IPS-15b (cell line): ENCODE measurements around the gene LRRTM4.
A peak's percentile ranks its signal among the peaks of the same experiment; 100 is the strongest.

Experiments
- H3K27me3 ChIP-seq: one replicate; pipeline ENCODE4 v1.6.1; 2013; ENCODE audit warnings: low read length; ENCODE audit not compliant: control insufficient read depth, insufficient read depth
- H3K36me3 ChIP-seq: one replicate; pipeline ENCODE4 v1.6.1; 2013; ENCODE audit warnings: low read length; ENCODE audit not compliant: control insufficient read depth, insufficient read depth
- H3K4me1 ChIP-seq: one replicate; pipeline ENCODE4 v1.6.1; 2013; ENCODE audit warnings: mild to moderate bottlenecking, low read length; ENCODE audit not compliant: control insufficient read depth, insufficient read depth
- H3K4me3 ChIP-seq: one replicate; pipeline ENCODE4 v1.5.1; 2013; ENCODE audit warnings: low read depth, low read length
- H3K9ac ChIP-seq: one replicate; pipeline ENCODE4 v1.6.1; 2013; ENCODE audit warnings: low read depth, mild to moderate bottlenecking, low read length
- H3K9me3 ChIP-seq: one replicate; pipeline ENCODE4 v1.6.1; 2013; ENCODE audit warnings: mild to moderate bottlenecking, low read length; ENCODE audit not compliant: control insufficient read depth, insufficient read depth

LRRTM4 gene

GRCh38 chr2:77521931-77522470, at the start of gene LRRTM4:
TSS of gene LRRTM4 (minus strand) at chr2:77522376.
- Histone ChIP-seq H3K4me3 (peak within 1 kb of the TSS; percentile 36), H3K27me3 (no peaks in the 10 kb centered on the region), H3K9ac (peak within 1 kb of the TSS; percentile 70), H3K4me1 (peaks cover 52% of the 10 kb centered on the region), H3K36me3 (no peaks in the 10 kb centered on the region), H3K9me3 (no peaks in the 10 kb centered on the region)

DNA sequence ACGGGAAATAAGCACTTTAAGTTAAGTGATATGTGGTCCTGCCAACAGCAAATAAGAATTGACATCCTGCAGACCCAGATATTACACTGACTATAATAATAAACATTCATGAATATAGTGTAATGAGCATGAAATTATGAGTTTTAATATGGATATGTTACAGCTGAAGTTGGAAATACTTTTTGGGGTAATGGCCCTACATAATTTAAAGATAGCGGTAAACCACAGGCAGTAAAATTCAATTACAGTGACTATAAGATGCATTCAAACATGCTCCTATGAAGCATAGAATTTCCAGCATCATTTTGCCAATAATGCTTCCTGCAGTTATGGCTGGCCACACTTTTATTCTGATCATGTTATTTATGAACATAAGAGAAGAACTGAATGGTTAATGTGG, 49.4 kb upstream of the LRRTM4 start:
- Histone ChIP-seq H3K27me3 (no peaks in the 10 kb centered on the region), H3K4me3 (no peak overlapping the region), H3K9ac (no peak overlapping the region), H3K9me3 (no peaks in the 10 kb centered on the region), H3K4me1 (peaks cover 2% of the 10 kb centered on the region), H3K36me3 (no peaks in the 10 kb centered on the region)

DNA sequence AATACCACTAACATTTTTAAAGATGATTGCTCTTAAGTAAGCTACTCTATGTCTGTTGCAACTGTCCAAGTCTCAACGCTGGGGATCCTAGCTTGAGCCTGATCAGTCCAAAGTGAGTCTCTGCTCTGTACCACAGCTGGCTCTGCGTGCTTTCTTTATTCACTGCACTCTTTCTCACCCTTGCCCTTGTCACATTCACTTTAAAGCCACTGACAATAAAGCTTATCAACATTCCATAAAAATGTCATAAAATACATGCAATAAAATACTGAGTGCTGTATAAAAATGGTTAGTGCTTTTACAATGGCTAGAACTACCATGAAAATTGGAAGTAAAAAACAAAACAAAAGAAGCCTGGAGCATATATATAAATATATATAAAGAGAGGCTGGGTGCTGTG, 45.5 kb upstream of the LRRTM4 start:
- Histone ChIP-seq H3K9me3 (no peaks in the 10 kb centered on the region), H3K36me3 (no peaks in the 10 kb centered on the region), H3K4me1 (peaks cover 2% of the 10 kb centered on the region), H3K4me3 (no peak overlapping the region), H3K9ac (peak overlapping the region; percentile 16), H3K27me3 (no peaks in the 10 kb centered on the region)

GRCh38 chr2:77566582-77566981, 44.4 kb upstream of the LRRTM4 start:
- Histone ChIP-seq H3K4me1 (peaks cover 2% of the 10 kb centered on the region), H3K9me3 (no peaks in the 10 kb centered on the region), H3K27me3 (no peaks in the 10 kb centered on the region), H3K9ac (no peak overlapping the region), H3K36me3 (no peaks in the 10 kb centered on the region), H3K4me3 (no peak overlapping the region)

DNA sequence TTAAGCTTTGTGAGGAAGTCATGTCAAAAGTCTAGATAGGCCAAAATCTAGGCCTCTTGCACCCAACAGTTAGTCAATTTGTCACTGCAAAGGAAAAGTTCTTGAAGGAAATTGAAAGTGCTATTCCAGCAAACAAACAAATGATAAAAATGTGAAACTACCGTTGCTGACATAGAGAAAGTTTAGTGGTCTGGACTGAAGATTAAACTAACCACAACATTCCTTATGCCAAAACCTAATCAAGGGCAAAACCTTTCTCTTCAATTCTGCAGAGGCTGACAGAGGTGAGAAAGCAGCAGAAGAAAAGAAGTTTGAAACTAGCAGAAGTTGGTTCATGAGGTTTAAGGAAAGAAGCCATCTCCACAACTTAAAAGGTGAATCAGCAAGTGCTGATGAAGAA, 44.0 kb upstream of the LRRTM4 start:
- no peaks in the 10 kb centered on the region for H3K27me3 ChIP-seq
- H3K9me3 ChIP-seq, result no peaks in the 10 kb centered on the region
- H3K36me3 ChIP-seq, result no peaks in the 10 kb centered on the region
- H3K9ac ChIP-seq, result no peak overlapping the region
- H3K4me3 ChIP-seq, result no peak overlapping the region
- peaks cover 2% of the 10 kb centered on the region for H3K4me1 ChIP-seq

GRCh38 chr2:77552956-77553355, 30.8 kb upstream of the LRRTM4 start:
- Histone ChIP-seq H3K9me3 (no peaks in the 10 kb centered on the region), H3K27me3 (no peaks in the 10 kb centered on the region), H3K4me1 (no peaks in the 10 kb centered on the region), H3K4me3 (no peak overlapping the region), H3K9ac (no peak overlapping the region), H3K36me3 (no peaks in the 10 kb centered on the region)

- no peaks in the 10 kb centered on the region for H3K4me1 ChIP-seq
- no peaks in the 10 kb centered on the region for H3K27me3 ChIP-seq
- H3K9ac ChIP-seq, result no peak overlapping the region
- no peak overlapping the region for H3K4me3 ChIP-seq
- H3K9me3 ChIP-seq, result no peaks in the 10 kb centered on the region
- no peaks in the 10 kb centered on the region for H3K36me3 ChIP-seq
Measured at GRCh38 chr2:77538031-77538430, 15.9 kb upstream of the LRRTM4 start.

GRCh38 chr2:77522888-77523287, 712 bp upstream of the LRRTM4 start:
- Histone ChIP-seq H3K4me3 (no peak overlapping the region), H3K27me3 (no peaks in the 10 kb centered on the region), H3K9ac (no peak overlapping the region), H3K36me3 (no peaks in the 10 kb centered on the region), H3K9me3 (no peaks in the 10 kb centered on the region), H3K4me1 (peaks cover 50% of the 10 kb centered on the region)

DNA sequence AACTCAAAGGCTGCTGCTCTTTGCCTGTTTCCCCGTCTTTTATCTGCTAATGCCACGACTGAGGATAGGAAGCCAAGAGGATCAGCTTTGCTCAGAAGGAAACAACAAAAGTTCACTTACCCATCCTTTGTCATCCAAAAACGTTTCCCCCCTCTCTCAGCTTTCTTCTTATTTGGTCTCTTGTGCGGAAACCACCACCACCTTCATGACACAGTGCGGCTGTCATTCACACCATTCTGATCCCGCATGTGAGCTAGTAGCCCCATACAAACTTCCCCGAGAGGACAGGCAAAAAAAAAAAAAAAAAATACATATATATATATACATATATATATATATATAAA, 656 bp downstream of the LRRTM4 start:
- Histone ChIP-seq H3K4me1 (peaks cover 52% of the 10 kb centered on the region), H3K4me3 (peak overlapping the region; percentile 36), H3K9ac (peak overlapping the region; percentile 70), H3K9me3 (no peaks in the 10 kb centered on the region), H3K36me3 (no peaks in the 10 kb centered on the region), H3K27me3 (no peaks in the 10 kb centered on the region)

DNA sequence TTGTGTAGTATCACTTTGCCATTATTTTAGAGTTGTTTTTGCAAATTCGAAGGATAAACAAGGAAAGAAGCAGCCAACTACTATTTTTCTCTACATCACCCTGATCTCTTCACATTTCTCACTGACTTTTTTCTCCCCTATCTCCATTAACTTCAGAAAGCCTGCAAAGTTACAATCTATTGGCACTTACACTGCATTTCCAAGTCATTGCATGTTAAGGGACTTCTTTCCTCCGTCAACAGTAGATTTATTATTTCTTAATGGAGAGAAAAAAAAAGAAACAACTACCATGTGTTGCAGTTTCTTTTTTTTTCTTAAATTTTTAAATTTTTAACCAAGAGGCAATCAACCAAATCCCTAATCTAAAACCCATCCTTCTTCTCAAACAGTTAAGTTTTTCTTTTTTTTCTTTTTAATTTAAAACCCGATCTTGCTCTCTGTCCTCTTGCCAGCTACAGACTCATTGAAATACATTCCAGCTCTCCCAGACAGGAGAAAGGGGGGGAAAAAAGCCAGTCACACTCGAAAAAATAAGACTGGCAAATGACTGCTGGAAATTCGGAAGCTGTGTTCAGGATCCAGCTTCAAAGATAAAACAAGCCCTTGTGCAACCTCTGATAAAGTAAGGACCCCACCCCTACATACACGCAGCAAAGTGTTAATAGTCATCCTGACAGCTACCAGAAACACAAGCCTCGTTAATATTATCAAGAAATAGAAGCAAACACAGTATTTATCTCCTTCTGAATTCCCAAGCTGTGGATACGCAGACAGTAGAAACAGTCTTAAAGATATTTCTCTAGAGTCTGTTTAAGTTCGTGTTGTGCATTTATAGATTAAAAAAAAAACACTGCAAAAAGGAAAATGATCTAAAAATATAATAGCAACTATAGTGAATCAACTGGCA, 1.3 kb downstream of the LRRTM4 start:
- Histone ChIP-seq H3K9me3 (no peaks in the 10 kb centered on the region), H3K36me3 (no peaks in the 10 kb centered on the region), H3K27me3 (no peaks in the 10 kb centered on the region), H3K4me3 (peak overlapping the region; percentile 36), H3K9ac (peak overlapping the region; percentile 70), H3K4me1 (peaks cover 52% of the 10 kb centered on the region)

GRCh38 chr2:77519888-77520506, 2.2 kb downstream of the LRRTM4 start:
- H3K4me1 ChIP-seq, result peaks cover 52% of the 10 kb centered on the region
- H3K9me3 ChIP-seq, result no peaks in the 10 kb centered on the region
- no peaks in the 10 kb centered on the region for H3K27me3 ChIP-seq
- no peak overlapping the region for H3K4me3 ChIP-seq
- no peaks in the 10 kb centered on the region for H3K36me3 ChIP-seq
- H3K9ac ChIP-seq, result no peak overlapping the region
